Astrocyte (in vitro differentiated cells and primary cell): Measurements from ENCODE around the gene TMEM203. TPM values are rescaled to one million over a fixed set of nuclear protein-coding genes. Genes with fewer than 3 reads are reported as not detected.

ENCODE experiments used
- DNase-seq: peaks from one replicate; pipeline ENCODE4 v3.0.0-alpha.2; 2010; ENCODE audit warnings: low read depth
- FAIRE-seq: peaks from 2 replicates; lab custom pipeline; 2011; peaks lifted over from hg19 to GRCh38; lab: Jason Lieb, UNC
- H2AFZ ChIP-seq: 2 replicates; pipeline ENCODE4 v1.6.0; 2012; ENCODE audit warnings: low read depth, low read length, inconsistent platforms
- H3K27ac ChIP-seq: 2 replicates; pipeline ENCODE4 v1.5.1; 2011; ENCODE audit warnings: low read depth, low read length, inconsistent platforms
- H3K27me3 ChIP-seq: 2 replicates; pipeline ENCODE4 v1.6.0; 2011; ENCODE audit warnings: low read length, inconsistent platforms; ENCODE audit not compliant: insufficient read depth
- H3K36me3 ChIP-seq: 2 replicates; pipeline ENCODE4 v1.5.1; 2011; ENCODE audit warnings: low read length, inconsistent platforms; ENCODE audit not compliant: insufficient read depth
- H3K4me1 ChIP-seq: 2 replicates; pipeline ENCODE4 v1.5.1; 2011; ENCODE audit warnings: low read length, inconsistent platforms; ENCODE audit not compliant: insufficient read depth
- H3K4me2 ChIP-seq: 2 replicates; pipeline ENCODE4 v1.6.0; 2012; ENCODE audit warnings: low read length, inconsistent platforms
- H3K4me3 ChIP-seq: 2 replicates; pipeline ENCODE4 v1.5.1; 2011; ENCODE audit warnings: low read depth, mild to moderate bottlenecking, low read length, inconsistent platforms; ENCODE audit not compliant: insufficient read depth
- H3K79me2 ChIP-seq: 2 replicates; pipeline ENCODE4 v1.6.0; 2012; ENCODE audit warnings: mild to moderate bottlenecking, low read length, inconsistent platforms; ENCODE audit not compliant: insufficient read depth
- H3K9ac ChIP-seq: 2 replicates; pipeline ENCODE4 v1.6.0; 2012; ENCODE audit warnings: mild to moderate bottlenecking, low read length, inconsistent platforms
- H3K9me3 ChIP-seq: 2 replicates; pipeline ENCODE4 v1.5.1; 2012; ENCODE audit warnings: low read depth, mild to moderate bottlenecking, low read length, inconsistent platforms; ENCODE audit not compliant: insufficient read depth
- H4K20me1 ChIP-seq: 2 replicates; pipeline ENCODE4 v1.6.0; 2012; ENCODE audit warnings: low read length, inconsistent platforms; ENCODE audit not compliant: insufficient read depth
- H3K27ac Mint-ChIP-seq: one replicate; pipeline ENCODE4 v1.8.0; 2021; ENCODE audit warnings: mild to moderate bottlenecking, mixed read lengths; ENCODE audit not compliant: unreplicated experiment
- H3K27me3 Mint-ChIP-seq: one replicate; pipeline ENCODE4 v1.8.0; 2021; ENCODE audit warnings: low read depth, mixed read lengths; ENCODE audit not compliant: unreplicated experiment
- H3K36me3 Mint-ChIP-seq: one replicate; pipeline ENCODE4 v1.8.0; 2021; ENCODE audit warnings: low read depth, mixed read lengths; ENCODE audit not compliant: unreplicated experiment
- H3K4me1 Mint-ChIP-seq: one replicate; pipeline ENCODE4 v1.8.0; 2021; ENCODE audit warnings: low read depth, mixed read lengths; ENCODE audit not compliant: unreplicated experiment
- H3K4me3 Mint-ChIP-seq: one replicate; pipeline ENCODE4 v1.8.0; 2021; ENCODE audit warnings: mild to moderate bottlenecking, moderate library complexity, mixed read lengths; ENCODE audit not compliant: unreplicated experiment
- H3K9me3 Mint-ChIP-seq: one replicate; pipeline ENCODE4 v1.8.0; 2021; ENCODE audit warnings: mild to moderate bottlenecking, mixed read lengths; ENCODE audit not compliant: unreplicated experiment
- EZH2 ChIP-seq: IDR thresholded peaks from 2 replicates; pipeline ENCODE4 v1.6.1; 2012; ENCODE audit warnings: mild to moderate bottlenecking, low read length, inconsistent platforms; ENCODE audit not compliant: insufficient read depth
- total RNA-seq: library from RNA; stranded (reverse); gene quantifications from 2 replicates; pipeline ENCODE4 v1.2.1, GENCODE V29; 2021
- TF ChIP-seq, protein P1 (sequence below): IDR thresholded peaks from 2 replicates; pipeline ENCODE4 v1.5.1; 2011; ENCODE audit warnings: low read depth, mild to moderate bottlenecking, inconsistent platforms, low read length, moderate library complexity; ENCODE audit not compliant: insufficient read depth

The TMEM203 gene
- total RNA-seq, 1 donor from 2014 or later = 28.7 TPM

GRCh38 chr9:137247135-137247915 lies 41.9 kb upstream of the TMEM203 start:
- H3K4me1 Mint-ChIP-seq = peaks cover 17% of the 10 kb centered on the region
- H3K27ac Mint-ChIP-seq = no peak overlapping the region
- no peak overlapping the region for H3K4me3 ChIP-seq
- H3K36me3 Mint-ChIP-seq = peaks cover 5% of the 10 kb centered on the region
- peaks cover 23% of the 10 kb centered on the region for H3K79me2 ChIP-seq
- H3K27ac ChIP-seq = no peak overlapping the region
- H3K4me2 ChIP-seq = no peak overlapping the region
- no peaks in the 10 kb centered on the region for H3K27me3 ChIP-seq
- peak overlapping the region; percentile 41 for H3K4me3 Mint-ChIP-seq
- no peak for FAIRE-seq
- no peak overlapping the region for H3K9ac ChIP-seq
- H3K4me1 ChIP-seq = peaks cover 14% of the 10 kb centered on the region
- peaks cover 29% of the 10 kb centered on the region for H4K20me1 ChIP-seq
- DNase-seq = no peak
- peaks cover 7% of the 10 kb centered on the region for H3K36me3 ChIP-seq
- H2AFZ ChIP-seq = no peak overlapping the region
- H3K9me3 Mint-ChIP-seq = no peaks in the 10 kb centered on the region
- H3K27me3 Mint-ChIP-seq = peaks cover 4% of the 10 kb centered on the region
- TF ChIP-seq EZH2 = no peak
- TF ChIP-seq, protein P1, sequence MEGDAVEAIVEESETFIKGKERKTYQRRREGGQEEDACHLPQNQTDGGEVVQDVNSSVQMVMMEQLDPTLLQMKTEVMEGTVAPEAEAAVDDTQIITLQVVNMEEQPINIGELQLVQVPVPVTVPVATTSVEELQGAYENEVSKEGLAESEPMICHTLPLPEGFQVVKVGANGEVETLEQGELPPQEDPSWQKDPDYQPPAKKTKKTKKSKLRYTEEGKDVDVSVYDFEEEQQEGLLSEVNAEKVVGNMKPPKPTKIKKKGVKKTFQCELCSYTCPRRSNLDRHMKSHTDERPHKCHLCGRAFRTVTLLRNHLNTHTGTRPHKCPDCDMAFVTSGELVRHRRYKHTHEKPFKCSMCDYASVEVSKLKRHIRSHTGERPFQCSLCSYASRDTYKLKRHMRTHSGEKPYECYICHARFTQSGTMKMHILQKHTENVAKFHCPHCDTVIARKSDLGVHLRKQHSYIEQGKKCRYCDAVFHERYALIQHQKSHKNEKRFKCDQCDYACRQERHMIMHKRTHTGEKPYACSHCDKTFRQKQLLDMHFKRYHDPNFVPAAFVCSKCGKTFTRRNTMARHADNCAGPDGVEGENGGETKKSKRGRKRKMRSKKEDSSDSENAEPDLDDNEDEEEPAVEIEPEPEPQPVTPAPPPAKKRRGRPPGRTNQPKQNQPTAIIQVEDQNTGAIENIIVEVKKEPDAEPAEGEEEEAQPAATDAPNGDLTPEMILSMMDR = no peak
- H3K9me3 ChIP-seq = no peaks in the 10 kb centered on the region

DNA sequence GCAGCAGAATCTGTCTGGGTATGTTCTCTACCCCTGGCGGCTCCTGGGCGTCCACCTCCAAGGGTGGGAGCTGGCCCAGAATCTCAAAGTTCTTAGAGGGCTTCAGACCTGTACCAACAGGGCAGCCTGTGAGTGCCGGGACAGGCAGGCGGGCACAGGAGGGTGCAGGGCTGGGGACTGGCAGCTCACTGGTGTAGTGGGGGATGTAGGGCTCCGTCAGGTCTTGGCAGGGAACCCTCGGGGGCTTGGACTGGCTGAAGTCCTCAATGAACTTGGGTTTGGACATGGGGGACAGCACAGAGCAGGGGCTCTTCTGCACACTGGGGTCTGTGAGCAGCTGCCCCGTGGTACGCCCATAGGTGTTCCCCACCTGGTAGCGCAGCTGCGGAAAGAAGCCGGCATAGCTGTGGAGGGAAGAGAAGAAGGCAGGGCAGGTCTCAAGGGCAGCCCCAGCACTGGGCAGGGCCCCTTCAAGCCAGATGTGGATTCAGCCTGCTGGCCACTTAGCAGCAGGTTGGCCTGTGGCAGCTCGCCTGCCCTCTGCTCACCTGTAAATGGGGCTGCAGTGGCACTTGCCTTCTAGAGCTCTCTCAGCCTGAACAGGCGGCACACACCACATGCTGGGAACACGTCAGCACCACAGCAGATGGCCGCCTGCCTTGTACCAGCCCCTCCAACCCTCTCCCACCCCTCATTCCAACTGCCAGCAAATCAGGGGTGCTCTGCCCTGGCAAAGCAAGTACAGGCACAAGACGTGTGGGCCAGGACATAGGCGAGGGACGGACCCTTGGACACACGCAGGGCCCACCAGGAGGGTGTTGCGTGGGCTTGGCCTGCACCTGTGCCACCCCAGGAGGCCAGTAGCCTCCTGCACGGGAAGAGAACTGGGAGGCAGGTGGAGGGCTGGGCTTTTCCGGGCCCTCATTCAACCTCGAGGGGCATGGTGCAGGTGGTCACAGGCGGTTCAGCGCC lies 40.3 kb upstream of the TMEM203 start:
- Histone ChIP-seq H3K4me2 (no peak overlapping the region), H3K36me3 (peaks cover 9% of the 10 kb centered on the region), H3K9me3 (no peaks in the 10 kb centered on the region), H3K4me1 (peaks cover 18% of the 10 kb centered on the region), H3K4me3 (no peak overlapping the region), H3K27ac (no peak overlapping the region), H3K79me2 (peaks cover 32% of the 10 kb centered on the region), H3K9ac (no peak overlapping the region), H3K27me3 (no peaks in the 10 kb centered on the region), H2AFZ (no peak overlapping the region), H4K20me1 (peaks cover 37% of the 10 kb centered on the region)
- H3K9me3 Mint-ChIP-seq = no peaks in the 10 kb centered on the region
- H3K4me3 Mint-ChIP-seq = peak overlapping the region; percentile 40
- TF ChIP-seq, protein P1 = no peak
- no peak for TF ChIP-seq EZH2
- no peak for DNase-seq
- H3K36me3 Mint-ChIP-seq = peaks cover 8% of the 10 kb centered on the region
- peaks cover 18% of the 10 kb centered on the region for H3K4me1 Mint-ChIP-seq
- H3K27me3 Mint-ChIP-seq = peaks cover 4% of the 10 kb centered on the region
- H3K27ac Mint-ChIP-seq = no peak overlapping the region
- no peak for FAIRE-seq
